ENCODE measurements around the gene PCDH19.
"Not testable (repeated sequence)": the region's sequence is repeated elsewhere in the genome, so short reads cannot be mapped to it uniquely, and the experiment has no call there.

PCDH19 gene

DNA sequence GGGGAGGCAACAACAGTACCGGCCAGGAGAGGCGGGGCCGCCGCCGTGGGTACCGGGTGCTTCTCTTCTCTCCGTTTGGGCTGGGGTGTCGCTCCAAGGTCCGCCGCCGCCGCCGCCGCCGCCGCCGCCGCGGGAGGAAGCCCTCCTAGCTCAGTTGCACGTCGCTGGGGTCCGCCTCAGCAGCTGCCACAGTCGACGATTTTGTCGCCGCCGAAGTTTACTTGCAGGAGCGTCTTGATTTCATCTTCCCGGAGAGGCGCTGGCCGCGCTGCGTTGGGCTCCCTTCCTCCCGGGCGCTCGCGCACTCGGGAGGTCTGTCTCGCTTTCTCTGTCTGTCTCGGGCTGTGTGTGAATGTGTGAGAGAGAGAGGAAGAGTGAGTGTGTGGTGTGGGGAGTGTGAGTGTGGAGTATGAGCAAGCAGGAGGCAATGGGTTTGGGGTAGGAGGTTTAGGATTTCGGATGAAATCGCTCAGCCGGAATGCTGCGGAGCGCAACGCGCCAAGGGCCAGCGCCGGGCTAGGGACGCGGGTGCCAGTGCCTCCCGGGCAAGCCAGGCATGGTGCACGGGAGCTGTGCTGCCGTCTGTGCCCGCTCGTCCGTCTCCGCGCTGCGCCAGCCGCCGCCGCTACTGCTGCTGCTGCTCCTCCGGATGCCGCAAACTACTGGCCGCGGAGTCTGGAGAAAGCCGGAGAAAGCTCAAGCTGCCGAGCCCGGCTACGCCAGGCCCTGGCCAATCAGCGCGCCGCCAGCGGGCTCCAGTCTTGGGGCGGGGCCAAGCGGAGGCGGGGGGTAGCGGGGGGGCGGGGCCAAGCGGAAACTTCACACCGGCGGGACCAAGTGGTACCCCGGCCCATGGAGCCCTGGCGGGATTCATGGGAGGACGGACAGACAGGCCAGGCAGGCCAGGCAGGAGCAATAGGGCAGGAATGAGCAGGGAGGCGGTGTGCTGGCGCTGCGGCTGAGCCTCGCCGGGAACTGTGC lies at the start of gene PCDH19:
Gene PCDH19, minus strand, starts transcription at position 664 of the 981 bp plus-strand sequence. CDS start 1,676 bp downstream, outside the sequence.
- DNase-seq (ENCODE audit: low spot score): no peak

- no peak for DNase-seq (ENCODE audit: low spot score)
Observed at GRCh38 chrX:100449696-100450608, 39.9 kb upstream of the PCDH19 start.

DNA sequence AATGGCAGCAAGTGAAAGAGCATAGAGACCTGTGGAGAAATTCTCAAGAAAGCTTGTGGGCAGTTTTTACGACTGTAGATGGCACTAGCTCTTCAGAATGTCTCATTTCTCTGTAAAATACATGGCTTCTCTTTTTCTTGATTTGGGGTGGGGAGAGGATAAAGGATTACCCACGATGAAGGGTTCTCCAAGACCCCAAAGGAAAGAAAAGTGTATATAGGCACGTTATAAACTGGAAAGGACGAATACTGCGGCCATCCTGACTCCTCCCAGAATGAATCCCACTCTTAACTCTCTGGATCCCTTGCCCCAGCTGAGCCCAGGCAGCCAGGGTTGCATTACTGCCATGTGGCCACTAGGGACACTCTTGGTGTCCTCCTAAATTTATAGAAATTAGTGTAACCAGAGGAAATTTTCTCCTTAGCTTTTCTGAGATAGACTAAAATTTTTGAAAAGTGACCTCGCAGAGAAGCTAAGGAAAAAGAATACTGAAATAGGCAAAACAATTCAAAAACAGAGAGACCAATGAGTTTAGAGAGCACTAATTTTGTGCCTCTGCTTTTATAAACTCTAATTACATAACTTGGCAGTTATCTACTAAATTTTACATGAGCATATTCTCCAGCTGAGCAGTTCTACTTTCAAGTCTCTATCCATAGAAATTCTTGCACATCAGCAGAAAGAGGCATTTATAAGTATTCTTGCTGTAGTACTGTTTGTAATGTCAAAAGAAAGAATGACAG lies 37.8 kb upstream of the PCDH19 start:
- DNase-seq (ENCODE audit: low spot score): peak; percentile 1

GRCh38 chrX:100445593-100445992 lies 35.5 kb upstream of the PCDH19 start:
- no peak for DNase-seq (ENCODE audit: low spot score)

DNA sequence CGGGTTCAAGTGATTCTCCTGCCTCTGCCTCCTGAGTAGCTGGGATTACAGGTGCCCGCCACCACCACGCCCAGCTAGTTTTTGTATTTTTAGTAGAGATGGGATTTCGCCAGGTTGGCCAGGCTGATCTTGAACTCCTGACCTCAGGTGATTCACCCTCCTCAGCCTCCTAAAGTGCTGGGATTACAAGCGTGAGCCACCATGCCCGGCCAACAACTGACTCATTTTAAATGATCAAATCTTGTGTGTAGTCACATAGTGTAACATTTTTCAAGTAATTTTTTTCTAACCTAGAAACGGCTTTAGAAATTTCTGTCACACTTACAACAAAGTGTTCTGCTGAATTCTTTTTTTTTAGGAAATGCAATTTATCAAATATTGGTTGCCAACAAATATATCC lies 31.2 kb upstream of the PCDH19 start:
- not testable (repeated sequence) for DNase-seq (ENCODE audit: low spot score)

DNA sequence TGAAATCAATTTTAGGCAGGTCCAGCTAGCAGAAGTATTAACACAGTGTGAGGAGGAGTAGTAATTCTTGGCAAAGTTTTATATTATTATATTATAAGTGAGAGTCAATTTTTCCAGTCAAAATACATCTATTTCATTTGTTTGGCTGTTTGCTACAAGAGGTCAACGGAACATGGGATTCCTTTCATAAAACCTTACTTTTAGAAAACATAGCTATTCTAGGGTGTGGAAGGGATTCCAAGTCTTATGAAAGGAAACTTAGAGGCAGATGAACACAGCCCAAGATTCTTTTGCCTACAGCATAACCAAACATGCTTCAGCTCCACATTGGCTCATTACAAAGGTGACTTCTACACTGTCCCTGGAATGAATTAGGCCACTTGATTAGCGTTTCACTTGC lies 29.9 kb upstream of the PCDH19 start:
- no peak for DNase-seq (ENCODE audit: low spot score)

- no peak for DNase-seq (ENCODE audit: low spot score)
Observed at GRCh38 chrX:100435726-100436125, 25.7 kb upstream of the PCDH19 start.

DNA sequence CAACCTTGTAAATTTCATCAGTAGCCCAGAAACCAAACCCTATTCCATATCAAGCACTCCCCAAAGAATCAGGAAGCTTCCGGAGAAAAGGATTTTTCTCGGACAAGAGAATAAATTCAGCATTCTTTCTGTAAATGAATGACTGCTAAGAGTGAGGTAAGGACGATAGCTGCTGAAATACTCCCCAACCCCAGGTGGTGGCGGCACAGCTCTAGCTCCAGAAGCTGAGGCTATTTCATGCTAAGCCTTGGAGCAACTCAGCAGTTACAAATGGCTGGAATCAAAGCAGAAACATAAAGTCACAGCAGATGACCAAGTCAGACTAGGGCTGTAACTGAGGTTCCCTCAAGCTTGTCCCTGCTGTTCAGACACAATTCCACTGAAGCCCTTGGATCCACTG lies 13.9 kb upstream of the PCDH19 start:
- no peak for DNase-seq (ENCODE audit: low spot score)

GRCh38 chrX:100418556-100418955 lies 8.5 kb upstream of the PCDH19 start:
- no peak for DNase-seq (ENCODE audit: low spot score)

GRCh38 chrX:100417681-100418080 lies 7.6 kb upstream of the PCDH19 start:
- DNase-seq (ENCODE audit: low spot score): no peak

DNA sequence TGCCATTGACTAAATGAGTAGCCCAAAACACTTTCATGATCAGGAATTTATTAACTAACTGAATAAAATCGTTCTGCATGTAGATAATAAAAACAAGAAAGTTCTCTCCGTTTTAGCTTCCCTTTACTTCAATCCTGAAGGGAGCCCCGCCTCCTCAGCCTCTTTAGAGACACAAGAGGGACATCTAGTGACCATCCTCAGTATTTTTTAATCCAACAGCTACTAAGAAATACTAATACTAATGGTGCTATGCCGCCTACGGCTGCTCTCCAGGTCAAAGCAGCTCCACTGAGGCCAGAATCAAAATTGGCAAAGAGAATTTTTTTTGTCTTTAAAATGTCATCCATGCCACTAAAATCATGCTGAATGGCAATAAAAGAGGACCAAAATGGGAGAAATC lies 3.2 kb upstream of the PCDH19 start:
- peak; percentile 24 for DNase-seq (ENCODE audit: low spot score)

DNA sequence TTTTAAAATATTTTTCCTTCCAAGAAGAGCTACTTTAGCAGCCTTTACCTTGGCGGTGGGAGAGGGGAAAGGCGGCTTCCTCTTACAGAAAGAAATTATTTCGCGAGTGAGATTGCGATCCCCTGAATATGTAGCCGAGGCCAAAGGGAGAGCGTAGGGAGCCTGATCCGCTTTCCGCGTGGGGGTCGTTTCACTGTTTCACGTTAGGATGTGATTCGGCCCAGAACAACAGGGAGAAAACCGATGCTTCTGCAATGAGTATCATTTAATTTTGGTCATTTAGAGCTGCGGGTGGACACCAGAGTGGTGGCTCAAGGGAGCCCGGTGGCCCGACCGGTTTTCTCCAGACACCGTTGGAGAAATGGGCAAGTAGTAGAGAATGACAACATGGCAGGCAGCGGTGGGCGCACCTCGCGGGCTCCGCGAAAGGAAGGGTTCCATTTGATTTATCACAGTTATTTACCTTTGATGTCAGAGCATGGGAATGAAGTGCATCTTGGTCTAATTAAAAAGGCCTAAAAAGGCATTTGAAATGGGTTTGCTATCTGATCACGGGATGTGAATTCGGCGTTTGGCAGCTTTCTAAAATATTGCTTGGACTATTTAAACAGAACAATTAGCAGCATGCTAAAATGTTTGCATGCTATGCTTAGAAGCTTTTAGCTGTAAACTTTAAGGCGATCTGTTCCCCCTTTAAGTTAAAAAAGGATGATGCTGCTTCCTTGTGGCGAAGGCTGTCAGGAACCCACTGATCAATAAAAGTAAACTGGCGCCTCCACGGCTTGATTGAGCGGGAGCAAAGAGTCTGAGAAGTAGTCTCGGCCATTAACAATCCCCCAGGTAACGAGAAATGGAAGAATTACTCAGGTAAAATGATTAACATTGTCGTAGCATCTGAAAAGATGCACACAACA lies 2.0 kb upstream of the PCDH19 start:
- no peak for DNase-seq (ENCODE audit: low spot score)

DNA sequence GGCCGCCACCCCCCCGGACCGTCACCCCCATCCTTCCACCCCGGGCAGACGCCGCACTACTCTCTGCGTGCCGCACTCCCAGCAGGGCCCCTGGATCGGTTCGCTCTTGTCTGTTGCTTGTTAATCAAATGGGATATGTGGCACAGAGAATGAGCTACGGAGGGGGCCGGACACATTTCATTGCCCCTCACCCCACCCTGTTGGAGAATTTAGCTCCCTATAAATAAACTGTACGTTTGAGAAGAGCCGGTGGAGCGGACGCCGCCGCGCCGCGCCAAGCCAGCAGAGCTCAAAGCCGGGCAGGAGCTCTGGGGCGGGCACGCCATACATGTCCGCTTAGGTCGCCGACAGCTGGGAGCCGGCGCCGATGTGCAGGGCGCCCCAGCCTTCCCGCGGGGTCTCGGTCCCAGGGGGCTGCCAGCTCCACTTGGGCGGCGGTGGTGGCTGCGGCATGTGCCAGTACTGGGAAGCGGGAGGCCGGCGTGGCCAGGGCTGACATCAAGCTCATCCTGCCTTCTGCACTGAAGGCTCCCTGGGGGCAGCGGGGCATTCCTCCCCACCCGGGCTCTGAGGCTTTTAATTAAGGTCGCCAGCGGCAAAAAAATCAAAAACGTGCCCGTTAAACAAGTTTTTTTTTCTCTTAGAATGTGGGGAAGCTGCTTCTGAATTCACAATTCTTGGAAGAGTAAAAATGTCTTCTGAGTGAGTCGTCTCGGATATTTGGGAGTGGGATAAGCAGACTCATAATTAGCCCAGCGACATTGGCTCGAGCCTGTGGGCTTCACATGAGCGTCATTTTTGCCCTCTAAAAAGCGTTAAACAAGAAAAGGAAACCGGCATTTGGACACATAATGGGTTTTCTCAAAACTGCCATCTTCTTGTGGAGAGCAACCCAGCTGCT lies 1.1 kb upstream of the PCDH19 start:
- DNase-seq (ENCODE audit: low spot score): no peak

DNA sequence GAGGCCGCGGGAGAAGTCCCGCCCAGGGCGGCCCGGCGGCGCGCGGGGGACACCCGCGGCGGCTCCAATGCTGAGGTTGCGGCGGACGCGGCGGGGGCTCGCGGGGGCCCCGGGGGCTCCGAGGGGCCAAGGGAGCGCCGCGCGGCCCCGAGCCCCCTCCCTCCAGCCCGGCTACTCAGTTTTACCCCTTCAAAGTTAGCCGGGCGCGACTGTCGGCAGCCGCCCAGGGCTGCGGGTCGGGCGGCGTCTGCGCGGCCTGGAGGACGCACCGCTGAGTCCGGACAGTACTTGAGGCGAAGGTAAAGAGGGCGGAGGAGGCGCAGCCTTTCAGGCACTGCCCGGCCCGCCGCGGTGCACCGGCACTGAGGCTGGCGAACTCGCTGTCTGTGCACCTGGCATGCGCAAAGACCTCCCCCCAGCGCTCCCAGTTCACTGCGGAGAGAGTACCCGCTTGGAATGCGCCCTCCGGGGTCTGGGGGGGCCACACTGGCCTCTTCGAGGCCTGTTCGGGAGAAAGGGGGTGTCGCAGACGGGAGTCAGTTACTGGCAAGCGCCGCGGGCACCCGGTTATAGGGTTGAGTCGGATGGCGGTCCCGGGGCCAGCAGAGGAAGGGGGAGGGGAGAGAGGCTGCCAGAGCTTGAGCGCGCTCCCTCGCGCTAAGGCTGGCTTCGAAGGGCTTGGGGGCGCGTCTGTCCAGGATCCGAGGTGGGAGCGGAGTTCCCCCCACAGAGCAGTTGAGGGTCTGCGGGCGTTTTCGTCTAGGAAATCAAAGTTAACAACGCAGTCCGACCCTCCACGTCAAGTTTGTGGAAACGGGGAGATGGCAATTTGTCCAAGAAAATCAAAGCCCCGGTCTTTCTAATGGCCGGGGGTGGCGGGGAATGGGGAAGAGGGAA lies 1.1 kb downstream of the PCDH19 start:
- no peak for DNase-seq (ENCODE audit: low spot score)

DNA sequence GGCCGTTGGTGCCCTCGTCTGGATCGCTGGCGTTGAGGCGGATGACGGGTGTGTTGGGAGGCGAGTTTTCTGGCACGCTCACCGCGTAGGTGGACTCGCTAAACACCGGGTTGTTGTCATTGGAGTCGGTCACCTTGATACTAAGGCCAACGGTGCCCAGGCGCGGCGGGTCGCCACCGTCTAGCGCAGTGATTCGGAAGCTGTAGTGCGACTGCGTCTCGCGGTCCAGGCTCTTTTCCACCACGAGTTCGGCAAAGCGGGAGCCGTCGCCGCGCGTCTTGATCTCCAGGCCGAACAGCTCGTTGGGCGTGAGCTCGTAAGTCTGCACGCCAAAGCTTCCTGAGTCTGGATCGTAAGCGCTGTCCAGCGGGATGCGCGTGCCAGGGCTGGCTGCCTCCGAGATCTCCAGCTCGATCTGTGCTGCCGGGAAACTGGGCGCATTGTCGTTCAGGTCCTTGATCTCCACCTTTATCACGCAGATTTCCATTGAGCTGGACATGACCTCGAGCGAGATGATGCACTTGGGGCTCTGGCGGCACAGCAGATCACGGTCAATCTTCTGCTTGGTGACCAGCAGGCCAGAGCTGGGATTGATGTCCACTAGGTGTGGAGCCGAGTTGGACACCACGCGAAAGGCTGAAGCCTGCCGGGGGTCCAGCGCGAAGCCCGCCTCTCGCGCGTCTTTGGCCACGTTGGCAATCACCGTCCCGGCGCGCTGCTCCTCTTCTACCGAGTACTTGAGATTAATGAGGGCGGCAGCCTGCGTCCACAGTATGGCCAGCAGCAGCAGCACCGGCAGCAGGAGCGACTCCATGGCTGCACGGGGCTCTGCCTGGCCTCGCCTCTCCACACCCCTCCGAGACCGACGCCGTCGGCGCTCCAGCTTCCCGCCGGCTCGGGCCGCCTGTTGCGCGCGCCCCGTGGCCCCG lies 2.0 kb downstream of the PCDH19 start:
- DNase-seq (ENCODE audit: low spot score): no peak

DNA sequence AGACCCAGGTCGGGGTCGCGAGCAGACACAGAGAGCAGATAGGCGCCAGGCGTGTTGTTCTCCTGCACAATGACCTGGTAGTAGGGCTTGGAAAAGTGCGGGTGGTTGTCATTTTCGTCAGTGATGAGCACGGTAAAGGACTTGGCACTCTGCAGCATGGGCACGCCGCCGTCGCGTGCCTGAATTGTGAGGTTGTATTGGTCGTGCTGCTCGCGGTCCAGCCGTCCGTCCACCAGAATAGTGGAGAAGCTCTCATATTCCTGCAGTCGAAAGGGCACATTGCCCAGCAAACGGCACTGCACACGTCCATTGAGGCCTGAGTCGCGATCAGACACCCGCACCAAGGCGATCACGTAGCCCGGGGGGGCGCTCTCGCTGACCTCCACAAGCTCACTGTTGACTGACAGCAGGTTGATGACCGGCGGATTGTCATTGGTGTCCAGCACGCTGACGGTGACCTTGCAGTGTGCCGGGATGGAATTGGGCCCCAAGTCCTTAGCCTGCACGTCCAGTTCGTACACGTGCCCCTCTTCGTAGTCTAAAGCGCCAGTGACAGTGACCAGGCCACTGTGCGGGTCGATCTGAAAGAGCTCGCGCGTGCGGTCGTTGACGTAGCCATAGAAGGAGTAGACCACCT lies 2.8 kb downstream of the PCDH19 start:
- no peak for DNase-seq (ENCODE audit: low spot score)

- no peak for DNase-seq (ENCODE audit: low spot score)
Observed at GRCh38 chrX:100405424-100405823, 4.6 kb downstream of the PCDH19 start.
